Esophagus muscularis mucosa (tissue), 4 donors: ENCODE results near the gene VWDE.

ENCODE experiments used
- CTCF ChIP-seq, 3 experiments: fragments of 200-600 bp in 2 of 3; fragments of 450-650 bp in 1 of 3; sonication (generic) in 2 of 3; IDR thresholded peaks; one replicate each; pipeline ENCODE4 v1.5.1; 2017 to 2019; ENCODE audit warnings: antibody characterized with exemption in 3 of 3, mild to moderate bottlenecking in 2 of 3, moderate library complexity in 1 of 3
- EP300 ChIP-seq: sonication (generic); formaldehyde crosslinking; IDR thresholded peaks from one replicate; pipeline ENCODE4 v1.6.1; 2017; ENCODE audit warnings: antibody characterized with exemption
- POLR2A ChIP-seq: fragments of 450-650 bp; IDR thresholded peaks from one replicate; pipeline ENCODE4 v1.6.1; 2017; ENCODE audit warnings: antibody characterized with exemption, moderate library complexity, mild to moderate bottlenecking, low read depth
- POLR2AphosphoS5 ChIP-seq, 2 donors: sonication (generic); formaldehyde crosslinking; IDR thresholded peaks; one replicate each; pipeline ENCODE4 v1.6.1; 2017; ENCODE audit warnings: antibody characterized with exemption in 2 of 2

- TF ChIP-seq CTCF (IDR thresholded peaks at IDR 0.05) (no peak), EP300 (no peak), POLR2A (no peak), POLR2AphosphoS5 (IDR thresholded peaks at IDR 0.05) (no peak)
Measured at GRCh38 chr7:12402365-12402725, 1.3 kb downstream of the VWDE start.
